Measurements from ENCODE around the gene WNT3.
"Not testable (repeated sequence)": the region's sequence is repeated elsewhere in the genome, so short reads cannot be mapped to it uniquely, and the experiment has no call there.

Gene WNT3

GRCh38 chr17:46818316-46818928, at the start of gene WNT3:
Gene WNT3, minus strand, starts transcription at chr17:46818692. Its CDS starts 95 bp downstream, at chr17:46818597.
- no peak for FAIRE-seq

GRCh38 chr17:46866747-46867146, 48.3 kb upstream of the WNT3 start:
- no peak for FAIRE-seq

- no peak for FAIRE-seq
Observed at GRCh38 chr17:46866325-46866724, 47.8 kb upstream of the WNT3 start.

GRCh38 chr17:46865100-46865499, 46.6 kb upstream of the WNT3 start:
- no peak for FAIRE-seq

- FAIRE-seq = no peak
Observed at GRCh38 chr17:46863383-46864121, 45.1 kb upstream of the WNT3 start.

- no peak for FAIRE-seq
Observed at GRCh38 chr17:46862949-46863348, 44.5 kb upstream of the WNT3 start.

GRCh38 chr17:46859996-46860395, 41.5 kb upstream of the WNT3 start:
- no peak for FAIRE-seq

- no peak for FAIRE-seq
Observed at GRCh38 chr17:46857600-46857999, 39.1 kb upstream of the WNT3 start.

- no peak for FAIRE-seq
Observed at GRCh38 chr17:46854948-46855347, 36.5 kb upstream of the WNT3 start.

GRCh38 chr17:46854515-46854914, 36.0 kb upstream of the WNT3 start:
- FAIRE-seq = no peak

GRCh38 chr17:46853896-46854444, 35.5 kb upstream of the WNT3 start:
- no peak for FAIRE-seq

- FAIRE-seq = no peak
Observed at GRCh38 chr17:46851029-46851741, 32.7 kb upstream of the WNT3 start, which contains the start of gene WNT9B. Gene WNT9B, plus strand, starts transcription at chr17:46851583. Its CDS starts 56 bp downstream, at chr17:46851639.

- no peak for FAIRE-seq
Observed at GRCh38 chr17:46850688-46851028, 32.2 kb upstream of the WNT3 start.

- no peak for FAIRE-seq
Observed at GRCh38 chr17:46848534-46848933, 30.0 kb upstream of the WNT3 start.

GRCh38 chr17:46847204-46848191, 29.0 kb upstream of the WNT3 start:
- no peak for FAIRE-seq

GRCh38 chr17:46842835-46843234, 24.3 kb upstream of the WNT3 start:
- no peak for FAIRE-seq

- no peak for FAIRE-seq
Observed at GRCh38 chr17:46841561-46842379, 23.3 kb upstream of the WNT3 start.

- not testable (repeated sequence) for FAIRE-seq
Observed at GRCh38 chr17:46840596-46840995, 22.1 kb upstream of the WNT3 start.

GRCh38 chr17:46839211-46839610, 20.7 kb upstream of the WNT3 start:
- no peak for FAIRE-seq

- FAIRE-seq = no peak
Observed at GRCh38 chr17:46837521-46837920, 19.0 kb upstream of the WNT3 start.

GRCh38 chr17:46836500-46836899, 18.0 kb upstream of the WNT3 start:
- FAIRE-seq = no peak

Data from colon (tissue), 2 donors.